ENCODE measurements around the gene SBF2. TPM values are rescaled to one million over a fixed set of nuclear protein-coding genes. Genes with fewer than 3 reads are reported as not detected.
"Not testable (repeated sequence)": the region's sequence is repeated elsewhere in the genome, so short reads cannot be mapped to it uniquely, and the experiment has no call there.

SBF2 gene
- total RNA-seq, 1 experiment from 2014 or later = 13.8 TPM

- Histone ChIP-seq H3K9me2 (replicated peaks; ENCODE audit: insufficient read depth, low read length) (no peaks in the 10 kb centered on the region), H3K27me3 (ENCODE audit: low read length) (no peaks in the 10 kb centered on the region), H4K20me1 (ENCODE audit: insufficient read depth, low read depth, low read length) (peaks cover 13% of the 10 kb centered on the region), H3K27ac (ENCODE audit: low read length) (no peak overlapping the region), H3K4me2 (ENCODE audit: low read depth, low read length, poor library complexity, severe bottlenecking) (no peak overlapping the region), H3K9me3 (ENCODE audit: low read length) (no peaks in the 10 kb centered on the region), H3K4me3 (ENCODE audit: low read length) (no peak overlapping the region), H3K4me1 (ENCODE audit: low read length) (no peaks in the 10 kb centered on the region), H3K79me2 (ENCODE audit: low read length) (no peaks in the 10 kb centered on the region), H3K9ac (ENCODE audit: low read length) (no peak overlapping the region), H3K36me3 (ENCODE audit: insufficient read depth, low read length) (no peaks in the 10 kb centered on the region), H2AFZ (ENCODE audit: low read length) (no peak overlapping the region)
- DNase-seq = no peak
These were observed 50.0 kb downstream of the SBF2 start for GRCh38 chr11:10243896-10244575.

GRCh38 chr11:10236840-10237239 lies 57.2 kb downstream of the SBF2 start:
- Histone ChIP-seq H3K27me3 (ENCODE audit: low read length) (no peaks in the 10 kb centered on the region), H3K27ac (ENCODE audit: low read length) (no peak overlapping the region), H3K79me2 (ENCODE audit: low read length) (no peaks in the 10 kb centered on the region), H3K4me1 (ENCODE audit: low read length) (no peaks in the 10 kb centered on the region), H3K4me3 (ENCODE audit: low read length) (no peak overlapping the region), H3K9me2 (replicated peaks; ENCODE audit: insufficient read depth, low read length) (no peaks in the 10 kb centered on the region), H3K9ac (ENCODE audit: low read length) (no peak overlapping the region), H3K36me3 (ENCODE audit: insufficient read depth, low read length) (no peaks in the 10 kb centered on the region), H2AFZ (ENCODE audit: low read length) (no peak overlapping the region), H4K20me1 (ENCODE audit: insufficient read depth, low read depth, low read length) (peaks cover 2% of the 10 kb centered on the region; the same call in 1 of the 2 replicates), H3K9me3 (ENCODE audit: low read length) (no peaks in the 10 kb centered on the region), H3K4me2 (ENCODE audit: low read depth, low read length, poor library complexity, severe bottlenecking) (no peak overlapping the region)
- DNase-seq = no peak

DNA sequence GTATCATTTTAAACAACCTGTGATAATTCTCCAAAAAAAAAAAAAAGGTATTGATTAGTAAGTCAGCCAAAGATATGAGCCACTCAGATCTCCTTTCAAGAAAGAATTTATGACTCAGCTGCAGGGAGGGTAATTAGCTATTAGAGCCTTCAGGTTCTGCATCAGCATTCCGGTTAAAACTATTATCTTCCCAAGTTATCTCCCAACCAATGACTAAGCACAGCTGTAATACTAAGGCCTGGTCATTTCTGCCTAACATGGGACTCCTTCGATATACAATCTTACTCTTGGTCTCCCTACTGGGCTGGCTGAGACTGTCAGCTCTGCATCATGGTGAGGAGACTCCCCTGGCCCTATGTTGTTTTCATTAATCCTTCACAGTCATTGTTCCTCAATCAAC lies 60.4 kb downstream of the SBF2 start:
- no peak for DNase-seq
- no peak overlapping the region for H3K4me2 ChIP-seq (ENCODE audit: low read depth, low read length, poor library complexity, severe bottlenecking)
- no peak overlapping the region for H3K9ac ChIP-seq (ENCODE audit: low read length)

GRCh38 chr11:10232756-10233155 lies 61.3 kb downstream of the SBF2 start:
- DNase-seq = no peak
- H3K4me1 ChIP-seq (ENCODE audit: low read length) = no peaks in the 10 kb centered on the region
- no peak overlapping the region for H3K9ac ChIP-seq (ENCODE audit: low read length)
- H3K9me3 ChIP-seq (ENCODE audit: low read length) = no peaks in the 10 kb centered on the region
- no peak overlapping the region for H2AFZ ChIP-seq (ENCODE audit: low read length)
- no peaks in the 10 kb centered on the region for H3K36me3 ChIP-seq (ENCODE audit: insufficient read depth, low read length)
- no peaks in the 10 kb centered on the region for H4K20me1 ChIP-seq (ENCODE audit: insufficient read depth, low read depth, low read length)
- no peak overlapping the region for H3K27ac ChIP-seq (ENCODE audit: low read length)
- H3K4me3 ChIP-seq (ENCODE audit: low read length) = no peak overlapping the region
- H3K27me3 ChIP-seq (ENCODE audit: low read length) = no peaks in the 10 kb centered on the region
- H3K9me2 ChIP-seq (replicated peaks; ENCODE audit: insufficient read depth, low read length) = no peaks in the 10 kb centered on the region
- no peaks in the 10 kb centered on the region for H3K79me2 ChIP-seq (ENCODE audit: low read length)
- no peak overlapping the region for H3K4me2 ChIP-seq (ENCODE audit: low read depth, low read length, poor library complexity, severe bottlenecking)

More for the DNA sequence above, 60.4 kb downstream of the SBF2 start:
- Histone ChIP-seq H3K36me3 (ENCODE audit: insufficient read depth, low read length) (no peaks in the 10 kb centered on the region), H3K9me3 (ENCODE audit: low read length) (no peaks in the 10 kb centered on the region), H3K79me2 (ENCODE audit: low read length) (no peaks in the 10 kb centered on the region), H3K27me3 (ENCODE audit: low read length) (no peaks in the 10 kb centered on the region), H3K4me3 (ENCODE audit: low read length) (no peak overlapping the region), H4K20me1 (ENCODE audit: insufficient read depth, low read depth, low read length) (no peaks in the 10 kb centered on the region), H3K27ac (ENCODE audit: low read length) (no peak overlapping the region), H3K9me2 (replicated peaks; ENCODE audit: insufficient read depth, low read length) (no peaks in the 10 kb centered on the region), H2AFZ (ENCODE audit: low read length) (no peak overlapping the region), H3K4me1 (ENCODE audit: low read length) (no peaks in the 10 kb centered on the region)

GRCh38 chr11:10231803-10232202 lies 62.2 kb downstream of the SBF2 start:
- not testable (repeated sequence) for H2AFZ ChIP-seq (ENCODE audit: low read length); H3K27me3 ChIP-seq (ENCODE audit: low read length); DNase-seq; H3K4me3 ChIP-seq (ENCODE audit: low read length); H3K4me2 ChIP-seq (ENCODE audit: low read depth, low read length, poor library complexity, severe bottlenecking); H3K9me3 ChIP-seq (ENCODE audit: low read length); H3K27ac ChIP-seq (ENCODE audit: low read length); H3K9me2 ChIP-seq (replicated peaks; ENCODE audit: insufficient read depth, low read length); H3K36me3 ChIP-seq (ENCODE audit: insufficient read depth, low read length); H4K20me1 ChIP-seq (ENCODE audit: insufficient read depth, low read depth, low read length); H3K4me1 ChIP-seq (ENCODE audit: low read length); H3K79me2 ChIP-seq (ENCODE audit: low read length); H3K9ac ChIP-seq (ENCODE audit: low read length)

DNA sequence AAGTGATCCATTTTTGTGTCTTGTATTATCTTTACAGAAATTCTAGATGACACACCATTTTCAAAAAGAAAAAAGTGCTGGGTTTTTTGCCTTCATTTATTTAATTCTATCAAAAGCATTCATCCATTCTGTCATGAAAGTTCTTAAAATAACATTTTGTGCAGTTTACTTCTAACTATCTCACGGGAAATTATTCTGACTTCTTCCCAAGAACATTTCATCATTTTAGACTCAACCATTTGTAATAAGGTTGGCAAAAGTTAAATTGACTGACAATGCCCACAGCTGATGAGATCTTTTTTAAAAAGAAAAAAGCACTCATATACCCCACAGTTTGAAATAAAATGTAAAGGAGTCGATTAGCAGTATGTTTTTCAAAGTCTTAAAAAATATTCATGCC lies 68.5 kb downstream of the SBF2 start:
- Histone ChIP-seq H3K79me2 (ENCODE audit: low read length) (no peaks in the 10 kb centered on the region), H3K4me3 (ENCODE audit: low read length) (no peak overlapping the region), H3K9me2 (replicated peaks; ENCODE audit: insufficient read depth, low read length) (no peaks in the 10 kb centered on the region), H3K27ac (ENCODE audit: low read length) (no peak overlapping the region), H4K20me1 (ENCODE audit: insufficient read depth, low read depth, low read length) (peaks cover 7% of the 10 kb centered on the region), H3K9me3 (ENCODE audit: low read length) (no peaks in the 10 kb centered on the region), H2AFZ (ENCODE audit: low read length) (no peak overlapping the region), H3K27me3 (ENCODE audit: low read length) (0 out of 2 replicates have a peak, but pooled peaks cover 4% of the 10 kb centered on the region), H3K9ac (ENCODE audit: low read length) (no peak overlapping the region), H3K4me2 (ENCODE audit: low read depth, low read length, poor library complexity, severe bottlenecking) (no peak overlapping the region), H3K4me1 (ENCODE audit: low read length) (no peaks in the 10 kb centered on the region), H3K36me3 (ENCODE audit: insufficient read depth, low read length) (no peaks in the 10 kb centered on the region)
- DNase-seq = no peak

DNA sequence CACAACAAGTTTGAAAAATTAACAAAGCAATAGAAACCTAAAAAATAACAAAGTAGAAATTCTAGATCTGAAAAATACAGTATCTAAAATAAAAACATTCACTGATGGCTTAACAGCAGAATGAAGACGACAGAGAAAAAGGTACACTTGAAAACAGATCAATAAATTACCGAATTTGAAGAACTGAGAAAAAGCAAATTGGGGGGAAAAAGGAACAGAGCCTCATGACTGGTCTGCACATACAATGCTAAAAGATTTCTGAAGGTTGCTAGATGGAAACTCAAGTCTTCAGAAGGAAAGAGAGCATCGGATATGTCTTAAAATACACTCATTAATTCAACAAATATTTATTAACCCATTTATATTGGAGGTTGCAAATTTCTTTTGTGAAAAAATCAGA lies 71.6 kb downstream of the SBF2 start:
- H3K9ac ChIP-seq (ENCODE audit: low read length) = no peak overlapping the region
- H4K20me1 ChIP-seq (ENCODE audit: insufficient read depth, low read depth, low read length) = peaks cover 7% of the 10 kb centered on the region
- no peaks in the 10 kb centered on the region for H3K79me2 ChIP-seq (ENCODE audit: low read length)
- no peak overlapping the region for H3K27ac ChIP-seq (ENCODE audit: low read length)
- no peaks in the 10 kb centered on the region for H3K36me3 ChIP-seq (ENCODE audit: insufficient read depth, low read length)
- no peaks in the 10 kb centered on the region for H3K4me1 ChIP-seq (ENCODE audit: low read length)
- H3K4me3 ChIP-seq (ENCODE audit: low read length) = no peak overlapping the region
- no peaks in the 10 kb centered on the region for H3K9me2 ChIP-seq (replicated peaks; ENCODE audit: insufficient read depth, low read length)
- DNase-seq = no peak
- no peak overlapping the region for H2AFZ ChIP-seq (ENCODE audit: low read length)
- H3K9me3 ChIP-seq (ENCODE audit: low read length) = no peaks in the 10 kb centered on the region
- H3K27me3 ChIP-seq (ENCODE audit: low read length) = 0 out of 2 replicates have a peak, but pooled peaks cover 4% of the 10 kb centered on the region
- no peak overlapping the region for H3K4me2 ChIP-seq (ENCODE audit: low read depth, low read length, poor library complexity, severe bottlenecking)

GRCh38 chr11:10221342-10221741 lies 72.7 kb downstream of the SBF2 start:
- Histone ChIP-seq H4K20me1 (ENCODE audit: insufficient read depth, low read depth, low read length) (peaks cover 7% of the 10 kb centered on the region), H3K4me3 (ENCODE audit: low read length) (no peak overlapping the region), H3K9ac (ENCODE audit: low read length) (no peak overlapping the region), H2AFZ (ENCODE audit: low read length) (no peak overlapping the region), H3K27ac (ENCODE audit: low read length) (no peak overlapping the region), H3K27me3 (ENCODE audit: low read length) (0 out of 2 replicates have a peak, but pooled peaks cover 4% of the 10 kb centered on the region), H3K4me1 (ENCODE audit: low read length) (no peaks in the 10 kb centered on the region), H3K36me3 (ENCODE audit: insufficient read depth, low read length) (no peaks in the 10 kb centered on the region), H3K9me2 (replicated peaks; ENCODE audit: insufficient read depth, low read length) (no peaks in the 10 kb centered on the region), H3K4me2 (ENCODE audit: low read depth, low read length, poor library complexity, severe bottlenecking) (no peak overlapping the region), H3K9me3 (ENCODE audit: low read length) (no peaks in the 10 kb centered on the region), H3K79me2 (ENCODE audit: low read length) (no peaks in the 10 kb centered on the region)
- DNase-seq = no peak

All from Karpas-422 (cell line).